Measurements from ENCODE around the gene KCND3.

The KCND3 gene

DNA sequence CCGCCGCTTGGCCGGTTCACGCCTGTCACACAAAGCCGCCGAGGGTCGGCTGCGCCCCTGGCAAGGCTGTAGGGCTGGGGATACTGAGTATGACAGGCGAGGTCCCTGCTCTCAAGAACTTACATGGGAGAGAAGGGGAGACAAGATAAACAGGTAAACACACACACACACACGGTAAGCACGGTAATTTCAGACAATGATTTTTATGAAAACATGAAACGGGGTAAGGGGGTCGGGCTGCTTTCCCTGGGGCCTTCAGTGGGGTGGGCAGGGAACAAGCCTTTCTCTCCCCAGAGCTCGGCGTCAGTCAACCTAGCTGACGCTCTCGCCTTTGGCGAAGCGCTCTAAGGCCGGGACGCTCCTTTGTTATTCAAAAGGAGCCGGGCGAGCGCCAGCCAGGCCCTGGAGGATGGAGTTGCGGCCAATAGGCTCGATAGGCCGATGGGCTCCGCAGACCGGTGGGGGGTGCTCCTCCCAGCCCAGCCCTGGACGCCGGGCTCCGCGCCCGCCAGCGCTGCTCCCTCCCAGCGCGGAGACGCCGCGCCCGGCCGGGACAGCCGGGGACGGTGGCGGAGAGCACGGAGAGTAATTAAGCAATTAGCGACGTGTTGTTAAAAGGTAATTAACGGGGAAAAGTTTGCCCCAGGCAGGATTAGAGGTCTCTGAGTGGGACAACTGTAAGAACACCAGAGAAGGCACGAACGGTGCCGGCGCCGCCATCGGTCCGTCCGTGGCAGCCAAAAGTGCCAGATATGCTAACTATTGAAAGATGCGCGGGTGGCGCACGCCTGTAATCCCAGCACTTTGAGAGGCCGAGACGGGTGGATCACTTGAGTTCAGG is 249.3 kb downstream of the KCND3 start:
- no peak for DNase-seq (ENCODE audit: low spot score)

GRCh38 chr1:111739194-111739924 is 250.1 kb downstream of the KCND3 start, which contains the start of gene INKA2:
Gene INKA2, minus strand, starts transcription at chr1:111739395. Its CDS starts 153 bp downstream, at chr1:111739242.
- no peak for DNase-seq (ENCODE audit: low spot score)

DNA sequence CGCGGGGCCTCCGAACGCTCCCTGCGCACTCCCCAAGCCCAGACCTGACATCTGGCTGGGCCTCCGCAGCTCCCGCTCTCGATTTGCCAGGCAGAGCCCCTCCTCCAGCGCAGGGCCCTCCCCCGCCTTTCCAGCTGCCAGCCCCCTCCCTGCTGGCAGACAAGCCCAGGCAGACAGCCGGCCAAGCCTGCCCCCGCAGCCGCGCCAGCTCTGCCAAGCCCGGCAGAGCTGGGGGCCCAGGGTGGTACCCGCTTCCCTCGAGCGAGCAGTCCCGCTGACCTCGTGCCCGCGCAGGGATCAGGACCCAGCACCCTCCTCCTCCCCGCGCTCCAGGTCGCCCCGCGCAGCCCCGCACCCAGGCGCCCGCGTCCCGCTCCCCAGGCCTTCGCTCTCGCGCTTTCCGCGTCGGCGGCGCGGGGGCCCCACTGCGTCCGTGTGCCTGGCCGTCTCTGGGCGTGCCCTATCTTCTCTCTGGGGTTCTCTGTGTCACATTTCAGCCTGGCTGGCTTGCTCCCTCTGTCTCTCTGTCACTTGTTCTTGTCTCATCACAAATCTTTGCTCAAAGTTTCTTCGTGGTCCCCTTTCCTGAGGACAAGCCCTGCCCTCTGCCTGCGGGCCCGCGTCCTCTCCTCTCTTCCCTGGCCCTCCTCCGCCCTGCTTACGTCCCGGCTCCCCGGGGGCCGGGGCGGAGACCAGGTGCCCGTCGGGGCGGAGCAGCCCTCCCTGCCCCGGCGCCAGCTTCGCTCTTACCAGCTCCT is 250.9 kb downstream of the KCND3 start:
- no peak for DNase-seq (ENCODE audit: low spot score)

- no peak for DNase-seq (ENCODE audit: low spot score)
Measured at GRCh38 chr1:111738133-111738435, 251.4 kb downstream of the KCND3 start.

- no peak for DNase-seq (ENCODE audit: low spot score)
Measured at GRCh38 chr1:111737216-111738132, 252.0 kb downstream of the KCND3 start.

DNA sequence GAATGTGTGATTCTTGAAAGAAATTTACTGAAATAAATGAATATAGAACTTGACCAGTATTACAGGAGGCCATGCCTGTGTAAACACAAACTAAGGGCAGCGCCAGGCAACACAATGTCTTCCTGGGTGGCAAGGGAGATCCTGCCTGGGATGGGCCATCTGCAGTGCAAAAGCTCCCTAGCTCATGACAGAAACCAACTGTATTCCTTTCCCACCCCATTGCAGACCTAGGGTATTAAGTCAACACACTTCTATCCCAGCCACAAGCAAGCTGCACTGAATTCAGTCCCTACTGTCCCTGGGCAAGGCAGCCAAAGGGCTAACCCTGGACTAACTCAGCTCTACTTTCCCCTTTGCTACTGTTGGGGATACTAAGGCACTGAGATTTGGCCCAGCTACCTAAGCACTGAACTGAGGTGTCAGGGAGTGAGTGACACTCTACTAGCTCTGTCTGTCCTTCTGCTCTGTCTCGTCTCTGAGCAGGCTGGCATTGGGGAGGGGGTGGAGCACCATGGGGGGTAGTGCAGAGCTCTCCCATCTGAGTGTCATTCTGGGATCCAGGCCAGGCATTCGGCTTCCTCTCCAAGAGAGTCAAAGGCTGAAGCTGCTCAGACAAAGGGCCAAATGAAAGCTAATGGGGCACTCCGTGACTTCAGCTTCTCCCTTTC is 252.8 kb downstream of the KCND3 start:
- DNase-seq (ENCODE audit: low spot score): no peak

GRCh38 chr1:111735858-111736544 is 253.5 kb downstream of the KCND3 start:
- DNase-seq (ENCODE audit: low spot score): no peak

GRCh38 chr1:111735321-111735720 is 254.1 kb downstream of the KCND3 start:
- no peak for DNase-seq (ENCODE audit: low spot score)

GRCh38 chr1:111734856-111735255 is 254.6 kb downstream of the KCND3 start:
- no peak for DNase-seq (ENCODE audit: low spot score)

DNA sequence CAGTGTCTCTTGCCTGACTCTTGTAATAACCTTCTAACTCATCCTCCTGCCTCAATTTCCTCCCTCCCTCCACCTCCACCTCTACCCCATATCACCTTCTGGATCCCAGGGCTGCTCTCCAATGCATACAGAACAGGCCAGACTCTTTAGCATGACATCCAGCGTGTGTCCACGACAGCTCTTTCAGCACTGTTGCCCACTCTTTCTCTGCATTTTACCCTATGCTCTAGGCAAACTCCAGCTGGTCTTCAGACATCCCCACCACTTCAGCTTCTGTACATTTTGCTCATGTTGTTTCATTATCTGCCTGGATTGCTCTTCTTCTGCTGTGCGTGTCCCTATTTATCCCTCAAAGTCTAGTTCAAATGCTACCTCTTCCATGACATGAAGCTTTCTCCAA is 255.0 kb downstream of the KCND3 start:
- DNase-seq (ENCODE audit: low spot score): no peak

DNA sequence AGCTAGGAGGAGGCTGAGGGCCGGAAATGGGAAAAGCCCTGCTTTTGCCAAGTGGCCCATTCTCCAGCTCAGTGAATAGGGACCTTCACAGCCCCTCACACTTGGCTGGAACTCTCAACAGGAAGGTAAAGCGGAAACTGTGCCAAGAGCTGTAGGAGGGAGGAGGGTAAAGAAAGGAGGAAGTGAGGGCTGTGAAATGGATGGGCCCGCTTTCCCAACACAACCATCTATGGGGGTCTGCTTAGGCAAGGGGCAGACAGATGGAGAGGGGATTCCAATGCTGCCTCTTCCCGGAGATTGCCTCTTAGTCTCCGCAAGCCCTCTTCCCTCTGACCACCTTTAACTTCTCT is 255.5 kb downstream of the KCND3 start:
- DNase-seq (ENCODE audit: low spot score): no peak

DNA sequence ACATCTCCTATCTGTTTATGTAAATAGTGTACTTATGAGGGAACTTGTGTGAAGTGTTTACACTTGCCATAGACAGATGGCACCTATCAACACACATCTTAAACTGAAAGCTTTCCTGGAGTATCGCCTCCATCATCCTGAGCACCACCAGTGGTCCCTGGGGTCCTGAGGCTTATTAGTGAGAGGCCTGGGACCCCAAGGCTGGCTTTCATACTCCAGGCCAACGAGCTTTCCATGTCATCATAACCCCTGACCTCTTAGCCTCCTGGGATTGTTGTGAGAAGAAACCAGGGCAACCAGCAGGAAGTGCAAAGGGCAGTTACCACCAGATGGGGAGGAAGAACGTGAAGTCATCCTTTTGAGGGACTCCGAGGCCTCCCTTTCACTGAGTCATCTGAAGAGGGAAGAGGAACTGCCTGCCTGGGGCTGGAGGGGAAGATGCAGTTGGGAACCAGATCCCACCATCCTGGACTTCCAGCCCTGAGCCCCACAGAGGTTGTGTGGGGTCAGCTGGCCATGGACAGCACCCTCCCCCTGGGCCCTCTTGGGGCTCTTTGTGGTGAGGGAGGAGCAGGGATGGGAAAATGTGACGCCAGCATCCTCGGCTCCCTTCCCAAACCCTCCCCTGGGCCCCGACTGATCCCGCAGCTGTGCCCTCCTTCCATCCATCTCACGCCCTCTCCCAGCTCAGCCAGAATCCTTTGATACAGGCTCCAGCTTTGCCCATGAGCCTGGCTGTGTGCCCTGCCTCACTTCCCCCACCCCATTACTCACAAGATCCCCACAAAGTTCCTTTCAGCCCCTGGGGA is 256.1 kb downstream of the KCND3 start:
- no peak for DNase-seq (ENCODE audit: low spot score)

DNA sequence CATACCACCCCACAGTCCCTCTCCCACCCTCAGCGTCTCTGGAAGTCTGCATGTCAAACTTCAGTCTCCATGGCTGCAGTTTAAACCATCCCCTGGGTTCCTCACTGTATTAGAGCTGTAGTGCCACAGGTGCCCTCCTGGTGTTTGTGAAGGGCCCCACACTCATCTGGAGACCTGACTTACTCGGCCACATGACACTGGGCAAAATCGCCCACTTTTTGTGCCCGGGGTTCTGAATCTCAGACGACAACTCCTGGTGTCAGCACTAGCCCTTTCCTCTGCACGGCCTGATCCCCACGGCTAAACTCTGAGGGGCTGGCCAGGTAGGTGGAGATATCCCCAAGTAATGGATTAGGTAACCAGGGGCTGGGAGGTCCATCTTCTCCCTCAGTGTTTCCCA is 256.8 kb downstream of the KCND3 start:
- no peak for DNase-seq (ENCODE audit: low spot score)

GRCh38 chr1:111731956-111732355 is 257.5 kb downstream of the KCND3 start:
- no peak for DNase-seq (ENCODE audit: low spot score)

DNA sequence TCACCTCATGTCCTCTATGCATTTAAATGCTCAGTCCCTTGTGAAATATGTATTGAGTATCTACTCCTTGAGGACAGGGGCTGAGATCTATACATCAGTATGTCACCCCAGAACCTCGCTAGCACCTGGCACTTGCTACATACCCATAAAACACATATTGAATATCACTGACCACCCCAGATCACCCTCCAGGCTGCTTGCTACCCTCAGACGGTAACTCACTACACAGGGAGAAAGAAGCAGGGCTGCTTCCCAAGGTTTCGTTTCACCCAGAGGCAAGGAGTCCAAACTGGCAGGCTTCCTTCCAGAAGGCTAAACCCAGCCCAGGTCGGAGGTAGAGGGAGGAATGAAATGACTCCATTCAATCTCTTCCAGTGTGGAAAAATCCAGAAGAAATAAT is 258.8 kb downstream of the KCND3 start:
- DNase-seq (ENCODE audit: low spot score): no peak

- no peak for DNase-seq (ENCODE audit: low spot score)
Measured at GRCh38 chr1:111729946-111730681, 259.4 kb downstream of the KCND3 start.

DNA sequence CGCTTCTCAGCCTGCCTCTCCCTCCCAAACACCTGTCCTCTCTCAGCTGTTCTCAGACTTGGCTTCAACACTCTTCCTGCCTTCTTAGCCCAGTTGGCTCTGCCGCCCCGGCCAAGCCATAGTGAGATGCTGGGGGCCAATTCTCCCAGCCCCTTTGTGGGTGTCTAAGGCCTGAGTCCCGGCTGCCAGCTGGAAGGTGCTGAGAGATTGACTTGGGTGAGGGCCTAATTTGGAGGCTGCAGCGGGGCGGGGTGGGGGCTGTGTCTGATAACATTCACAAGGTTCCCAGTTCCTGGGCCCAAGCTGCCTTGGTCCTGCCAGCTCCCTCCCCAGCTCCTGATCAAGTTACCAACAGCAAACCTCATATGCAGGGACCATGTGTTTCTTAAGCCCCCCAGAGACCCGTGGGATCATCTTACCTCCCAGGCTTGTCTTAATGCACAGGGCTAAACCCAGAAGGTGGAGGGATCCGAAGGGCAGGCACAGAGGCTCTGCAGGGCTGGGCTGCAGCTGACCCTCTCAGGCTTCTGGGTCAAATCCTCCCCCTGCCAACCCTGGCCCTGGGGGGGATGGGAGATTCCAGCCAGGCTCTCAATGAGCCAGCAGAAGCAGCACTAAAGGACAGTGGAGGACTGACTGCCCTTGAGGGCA is 260.1 kb downstream of the KCND3 start:
- DNase-seq (ENCODE audit: low spot score): no peak

- DNase-seq (ENCODE audit: low spot score): no peak
Measured at GRCh38 chr1:111727056-111727455, 262.4 kb downstream of the KCND3 start.

DNA sequence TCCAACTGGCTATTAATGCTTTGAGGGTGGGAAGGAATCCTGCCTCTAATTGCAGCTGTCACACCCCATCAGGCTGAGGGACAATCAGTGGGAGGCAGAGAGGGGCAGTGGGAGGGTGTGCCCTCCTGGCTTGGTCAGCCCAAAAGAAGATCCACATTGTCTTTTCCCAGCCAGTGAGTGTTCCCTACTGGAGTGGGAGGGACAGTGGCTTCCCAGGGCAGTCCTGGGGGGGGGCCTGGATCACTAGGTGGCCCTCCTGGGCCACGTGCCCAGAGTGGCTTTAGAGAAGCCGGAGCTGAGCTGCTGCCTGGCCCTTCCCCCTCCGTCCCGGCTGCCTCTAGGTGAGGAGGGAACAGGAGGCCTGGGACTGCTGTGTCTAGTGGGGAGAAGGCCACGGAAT is 264.3 kb downstream of the KCND3 start:
- DNase-seq (ENCODE audit: low spot score): no peak

All from COLO829 (cell line).